HEK293T (cell line): ENCODE measurements around the gene KIFC1.

Experiments
- ARNT ChIP-seq: fragments of 450-650 bp; IDR thresholded peaks from 2 replicates; pipeline ENCODE4 v1.6.1; 2017; ENCODE audit warnings: mild to moderate bottlenecking
- BHLHE40 ChIP-seq: fragments of 450-650 bp; IDR thresholded peaks from 2 replicates; pipeline ENCODE4 v1.6.1; 2016; ENCODE audit warnings: mild to moderate bottlenecking, moderate library complexity, borderline replicate concordance
- CTBP1 ChIP-seq: fragments of 450-650 bp; IDR thresholded peaks from 2 replicates; pipeline ENCODE4 v1.6.1; 2016; ENCODE audit warnings: borderline replicate concordance
- ELF4 ChIP-seq: fragments of 450-650 bp; IDR thresholded peaks from 2 replicates; pipeline ENCODE4 v1.6.1; 2017; ENCODE audit warnings: antibody characterized with exemption
- FOXA1 ChIP-seq: fragments of 450-650 bp; IDR thresholded peaks from 2 replicates; pipeline ENCODE4 v1.6.1; 2016; ENCODE audit warnings: mild to moderate bottlenecking
- FOXK2 ChIP-seq: fragments of 450-650 bp; IDR thresholded peaks from 2 replicates; pipeline ENCODE4 v1.6.1; 2016; ENCODE audit warnings: mild to moderate bottlenecking
- FOXM1 ChIP-seq: fragments of 450-650 bp; IDR thresholded peaks from 2 replicates; pipeline ENCODE4 v1.6.1; 2017; ENCODE audit warnings: mild to moderate bottlenecking, borderline replicate concordance
- HDGF ChIP-seq: fragments of 450-650 bp; IDR thresholded peaks from 2 replicates; pipeline ENCODE4 v1.6.1; 2017; ENCODE audit warnings: antibody characterized with exemption, borderline replicate concordance
- L3MBTL2 ChIP-seq: fragments of 450-650 bp; conservative IDR thresholded peaks from 2 replicates; pipeline ENCODE4 v1.6.1; 2016; ENCODE audit warnings: mild to moderate bottlenecking
- LEF1 ChIP-seq: fragments of 450-650 bp; IDR thresholded peaks from 2 replicates; pipeline ENCODE4 v1.6.1; 2017; ENCODE audit warnings: mild to moderate bottlenecking, borderline replicate concordance
- PKNOX1 ChIP-seq: fragments of 450-650 bp; IDR thresholded peaks from 2 replicates; pipeline ENCODE4 v1.6.1; 2016
- SP1 ChIP-seq: fragments of 450-650 bp; IDR thresholded peaks from 2 replicates; pipeline ENCODE4 v1.6.1; 2017
- SUZ12 ChIP-seq: fragments of 450-650 bp; IDR thresholded peaks from 2 replicates; pipeline ENCODE4 v1.6.1; 2016; ENCODE audit warnings: mild to moderate bottlenecking
- ZNF384 ChIP-seq: fragments of 450-650 bp; IDR thresholded peaks from 2 replicates; pipeline ENCODE4 v1.6.1; 2016

DNA sequence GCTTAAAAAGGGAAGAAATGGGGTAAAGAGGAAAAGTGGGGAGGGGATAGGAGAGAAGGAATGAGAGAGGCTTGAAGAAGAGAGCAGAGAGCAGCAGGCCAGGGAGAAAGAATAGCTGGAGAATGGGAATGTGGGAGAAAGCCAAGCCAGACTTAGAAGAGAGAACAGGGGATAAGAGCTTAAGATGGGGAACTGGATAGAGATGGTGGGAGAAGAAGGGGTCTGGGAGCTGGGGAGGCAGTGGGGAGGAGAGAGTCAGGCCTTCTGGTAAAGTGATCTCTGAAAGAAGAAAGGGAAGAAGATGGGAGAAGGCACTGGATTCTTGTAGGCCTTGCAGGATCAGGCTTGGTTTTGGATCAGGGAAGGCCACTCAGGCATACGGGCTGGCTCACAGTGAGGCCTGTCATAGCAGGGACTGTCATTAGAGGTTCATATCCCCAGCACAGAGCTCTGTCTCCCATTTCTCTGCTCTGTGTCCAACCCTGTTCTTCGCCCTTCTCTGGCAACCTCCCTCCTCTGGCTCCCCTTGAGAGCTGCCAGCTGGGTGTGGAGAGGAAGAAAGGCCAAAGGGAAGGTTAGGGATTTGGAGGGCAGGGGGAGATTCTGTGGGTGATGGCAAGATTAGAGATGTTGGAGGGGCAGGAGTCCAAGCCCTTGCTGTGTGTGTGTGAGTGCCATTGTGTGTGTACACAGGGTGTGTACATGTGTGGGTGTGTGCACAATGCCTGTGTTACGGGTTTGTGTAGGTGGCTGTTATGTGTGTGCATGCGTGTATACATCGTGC is 37.5 kb downstream of the KIFC1 start:
- no peak for TF ChIP-seq SP1
- no peak for TF ChIP-seq SUZ12
- TF ChIP-seq LEF1, result no peak
- no peak for TF ChIP-seq FOXM1
- TF ChIP-seq BHLHE40, result no peak
- TF ChIP-seq HDGF, result no peak
- no peak for TF ChIP-seq PKNOX1
- TF ChIP-seq L3MBTL2, result no peak
- TF ChIP-seq ARNT, result no peak
- TF ChIP-seq FOXK2, result no peak
- no peak for TF ChIP-seq ELF4
- TF ChIP-seq FOXA1, result no peak
- no peak for TF ChIP-seq CTBP1
- TF ChIP-seq ZNF384, result no peak
